HG03469 (cell line): Measurements from ENCODE around the gene NHP2.

Source experiments
- ATAC-seq: cut with Tn5 transposase; IDR thresholded peaks from one replicate; pipeline ENCODE4 v1.9.1; 2021; ENCODE audit warnings: mild to moderate bottlenecking, moderate library complexity, moderate number of reproducible peaks; ENCODE audit not compliant: unreplicated experiment

NHP2 gene

GRCh38 chr5:178177569-178177968 is 23.9 kb upstream of the NHP2 start:
- no peak for ATAC-seq

GRCh38 chr5:178176791-178177190 is 23.1 kb upstream of the NHP2 start:
- no peak for ATAC-seq

- ATAC-seq: no peak
Measured at GRCh38 chr5:178174456-178174855, 20.8 kb upstream of the NHP2 start.

GRCh38 chr5:178170455-178170854 is 16.8 kb upstream of the NHP2 start:
- no peak for ATAC-seq

GRCh38 chr5:178165581-178165980 is 11.9 kb upstream of the NHP2 start:
- no peak for ATAC-seq

GRCh38 chr5:178163772-178164735 is 10.4 kb upstream of the NHP2 start:
- ATAC-seq: peak; percentile 64

GRCh38 chr5:178162481-178162880 is 8.8 kb upstream of the NHP2 start:
- no peak for ATAC-seq

GRCh38 chr5:178160176-178160575 is 6.5 kb upstream of the NHP2 start:
- ATAC-seq: no peak

GRCh38 chr5:178155065-178155464 is 1.4 kb upstream of the NHP2 start:
- no peak for ATAC-seq

- no peak for ATAC-seq
Measured at GRCh38 chr5:178152491-178153444, 917 bp downstream of the NHP2 start.

GRCh38 chr5:178150977-178151734 is 2.5 kb downstream of the NHP2 start:
- no peak for ATAC-seq

GRCh38 chr5:178149199-178149932 is 4.3 kb downstream of the NHP2 start:
- no peak for ATAC-seq

GRCh38 chr5:178147406-178147805 is 6.3 kb downstream of the NHP2 start:
- no peak for ATAC-seq

GRCh38 chr5:178145965-178146820 is 7.5 kb downstream of the NHP2 start:
- no peak for ATAC-seq

- no peak for ATAC-seq
Measured at GRCh38 chr5:178143901-178144300, 9.8 kb downstream of the NHP2 start.

- ATAC-seq: no peak
Measured at GRCh38 chr5:178143246-178143645, 10.4 kb downstream of the NHP2 start.

- ATAC-seq: no peak
Measured at GRCh38 chr5:178142642-178143041, 11.0 kb downstream of the NHP2 start.

- ATAC-seq: no peak
Measured at GRCh38 chr5:178141550-178141949, 12.1 kb downstream of the NHP2 start.

- no peak for ATAC-seq
Measured at GRCh38 chr5:178137991-178138390, 15.7 kb downstream of the NHP2 start.
